HFF-Myc (cell line): ENCODE measurements around the gene ABHD16B.

Experiments used
- DNase-seq: peaks from one replicate; pipeline ENCODE4 v3.0.0-alpha.2; 2011; ENCODE audit warnings: low read depth; ENCODE audit errors: extremely low read depth
- H3K4me3 ChIP-seq: replicated peaks from 2 replicates; pipeline ENCODE4 v1.5.1; 2011; ENCODE audit warnings: low read depth, mild to moderate bottlenecking, control low read depth, low read length
- TF ChIP-seq, protein P1 (sequence below): IDR thresholded peaks from 2 replicates; pipeline ENCODE4 v1.5.1; 2012; ENCODE audit warnings: mild to moderate bottlenecking, low read depth, low read length, control low read depth; ENCODE audit errors: missing control alignments

Gene ABHD16B

DNA sequence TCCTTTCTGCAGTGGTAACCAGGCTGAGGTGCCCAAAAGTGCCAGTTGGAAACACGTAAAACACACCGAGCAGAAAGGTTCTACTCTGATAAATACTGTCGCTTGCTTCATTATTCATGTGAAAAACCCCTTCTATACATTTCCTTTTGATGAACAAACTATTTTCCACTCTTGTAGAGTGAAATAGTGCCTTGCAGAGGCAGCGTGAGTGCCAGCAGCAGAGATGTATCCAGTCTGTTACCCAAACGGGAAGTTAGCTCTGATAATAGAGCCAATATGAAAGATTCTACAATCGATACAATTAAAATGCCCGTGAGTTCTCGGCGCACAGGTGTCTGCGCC is 31.7 kb upstream of the ABHD16B start:
- H3K4me3 ChIP-seq = peak overlapping the region; percentile 40
- DNase-seq = no peak
- TF ChIP-seq, protein P1, sequence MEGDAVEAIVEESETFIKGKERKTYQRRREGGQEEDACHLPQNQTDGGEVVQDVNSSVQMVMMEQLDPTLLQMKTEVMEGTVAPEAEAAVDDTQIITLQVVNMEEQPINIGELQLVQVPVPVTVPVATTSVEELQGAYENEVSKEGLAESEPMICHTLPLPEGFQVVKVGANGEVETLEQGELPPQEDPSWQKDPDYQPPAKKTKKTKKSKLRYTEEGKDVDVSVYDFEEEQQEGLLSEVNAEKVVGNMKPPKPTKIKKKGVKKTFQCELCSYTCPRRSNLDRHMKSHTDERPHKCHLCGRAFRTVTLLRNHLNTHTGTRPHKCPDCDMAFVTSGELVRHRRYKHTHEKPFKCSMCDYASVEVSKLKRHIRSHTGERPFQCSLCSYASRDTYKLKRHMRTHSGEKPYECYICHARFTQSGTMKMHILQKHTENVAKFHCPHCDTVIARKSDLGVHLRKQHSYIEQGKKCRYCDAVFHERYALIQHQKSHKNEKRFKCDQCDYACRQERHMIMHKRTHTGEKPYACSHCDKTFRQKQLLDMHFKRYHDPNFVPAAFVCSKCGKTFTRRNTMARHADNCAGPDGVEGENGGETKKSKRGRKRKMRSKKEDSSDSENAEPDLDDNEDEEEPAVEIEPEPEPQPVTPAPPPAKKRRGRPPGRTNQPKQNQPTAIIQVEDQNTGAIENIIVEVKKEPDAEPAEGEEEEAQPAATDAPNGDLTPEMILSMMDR = no peak

DNA sequence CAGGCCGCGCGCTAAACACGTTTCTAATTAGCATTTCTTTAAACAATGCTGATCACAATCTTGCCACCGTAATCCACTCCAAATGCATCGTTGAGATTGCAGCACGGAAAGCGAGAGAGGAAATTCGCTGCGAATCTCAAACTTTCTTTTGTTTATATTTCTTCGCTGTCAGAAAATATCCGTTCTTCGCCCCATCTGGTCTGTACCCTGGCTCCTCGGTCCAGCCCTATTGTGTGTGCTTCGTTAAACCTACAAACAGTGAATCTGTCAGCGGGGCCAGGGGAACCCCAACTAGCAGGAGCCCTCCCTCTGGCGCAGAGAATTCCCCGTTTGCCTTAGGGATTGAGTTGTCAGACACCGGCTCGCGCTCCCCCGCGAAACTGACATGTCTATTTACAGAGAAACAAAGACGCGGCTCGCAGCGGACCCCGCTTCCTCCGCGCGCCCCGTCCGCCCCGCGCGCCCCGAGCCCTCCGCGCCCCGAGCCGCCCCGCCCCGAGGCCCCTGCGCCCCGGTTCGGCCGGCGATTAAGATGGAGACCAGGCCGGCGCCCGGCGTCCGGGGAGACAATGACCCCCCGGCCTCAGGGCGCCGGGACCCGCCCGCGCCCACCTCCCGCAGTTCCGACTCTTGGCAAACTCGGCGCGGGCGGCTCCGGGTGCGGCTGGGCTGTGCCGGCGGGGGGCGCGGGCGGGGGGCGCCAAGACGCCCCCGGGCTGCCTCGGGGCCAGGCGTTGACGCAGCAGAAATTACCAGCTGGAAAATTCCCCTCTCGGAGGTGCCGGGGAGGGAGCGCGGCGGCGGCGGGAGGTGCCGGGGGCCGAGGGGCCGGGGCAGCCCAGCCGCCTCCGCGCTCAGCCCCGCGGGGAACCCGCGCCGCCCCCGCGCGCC is 31.1 kb upstream of the ABHD16B start:
- DNase-seq = no peak
- TF ChIP-seq, protein P1 = no peak
- H3K4me3 ChIP-seq = peak overlapping the region; percentile 40

DNA sequence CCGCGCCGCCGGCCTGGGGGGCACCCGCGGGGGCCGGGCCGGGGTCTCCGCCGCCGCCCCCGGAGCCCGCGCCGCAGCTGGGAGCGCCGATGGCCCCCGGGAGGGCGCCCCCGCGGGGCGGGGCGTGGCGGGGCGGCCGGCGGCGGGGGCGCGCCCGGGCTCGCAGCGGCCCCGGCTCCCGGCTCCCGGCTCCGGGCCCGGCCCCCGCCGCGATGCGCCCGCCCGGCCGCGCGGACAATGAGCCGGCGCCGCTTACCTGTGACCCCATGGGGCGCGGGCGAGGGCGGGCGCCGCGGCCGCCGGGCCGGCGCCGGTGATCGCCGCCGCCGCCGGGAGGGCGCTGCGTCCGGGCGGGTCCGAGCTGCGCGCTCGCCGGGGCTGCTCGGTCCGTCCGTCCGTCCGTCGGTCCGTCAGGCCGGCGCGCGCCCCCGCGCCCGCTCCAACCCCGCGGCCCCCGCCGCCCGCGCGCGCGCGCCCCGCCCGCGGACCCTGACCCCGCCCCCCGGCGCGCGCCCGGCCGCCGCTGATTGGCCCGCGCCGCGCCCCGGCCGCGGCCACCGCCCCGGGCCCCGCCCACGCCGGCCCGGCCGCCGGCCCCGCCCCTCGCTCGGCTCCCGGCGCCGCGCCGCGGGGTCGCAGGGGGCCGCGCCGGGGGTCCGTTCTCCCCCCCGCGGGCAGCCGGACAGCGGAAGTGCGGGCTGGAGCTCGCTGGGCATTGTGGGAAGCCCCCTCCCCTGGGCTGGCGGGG is 30.3 kb upstream of the ABHD16B start, which contains the start of gene ZBTB46:
TSS of gene ZBTB46 (minus strand) at position 424 of the 748 bp plus-strand sequence. CDS start 40,507 bp downstream, outside the sequence.
- no peak for DNase-seq
- H3K4me3 ChIP-seq = peak within 1 kb of the TSS; percentile 40
- TF ChIP-seq, protein P1 = no peak

DNA sequence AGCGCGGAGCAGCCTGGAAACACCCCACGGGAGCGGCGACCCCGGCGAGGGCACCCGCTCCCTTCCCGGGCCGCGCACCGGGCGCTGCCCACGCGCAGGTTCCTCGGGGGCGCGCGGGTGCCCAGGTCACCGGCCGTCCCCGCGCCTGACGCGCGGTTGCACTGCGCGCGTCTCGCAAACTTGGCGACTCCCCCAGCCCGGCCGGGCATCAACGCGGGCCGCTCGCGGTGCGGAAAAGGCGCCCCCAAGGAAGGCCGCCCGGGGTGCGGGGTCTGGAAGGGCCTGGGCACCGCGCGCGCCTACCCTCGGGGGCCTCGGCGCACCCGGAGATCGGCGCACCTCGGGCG is 29.7 kb upstream of the ABHD16B start:
- TF ChIP-seq, protein P1 = no peak
- H3K4me3 ChIP-seq = no peak overlapping the region; the same call in 1 of the 2 replicates
- no peak for DNase-seq

DNA sequence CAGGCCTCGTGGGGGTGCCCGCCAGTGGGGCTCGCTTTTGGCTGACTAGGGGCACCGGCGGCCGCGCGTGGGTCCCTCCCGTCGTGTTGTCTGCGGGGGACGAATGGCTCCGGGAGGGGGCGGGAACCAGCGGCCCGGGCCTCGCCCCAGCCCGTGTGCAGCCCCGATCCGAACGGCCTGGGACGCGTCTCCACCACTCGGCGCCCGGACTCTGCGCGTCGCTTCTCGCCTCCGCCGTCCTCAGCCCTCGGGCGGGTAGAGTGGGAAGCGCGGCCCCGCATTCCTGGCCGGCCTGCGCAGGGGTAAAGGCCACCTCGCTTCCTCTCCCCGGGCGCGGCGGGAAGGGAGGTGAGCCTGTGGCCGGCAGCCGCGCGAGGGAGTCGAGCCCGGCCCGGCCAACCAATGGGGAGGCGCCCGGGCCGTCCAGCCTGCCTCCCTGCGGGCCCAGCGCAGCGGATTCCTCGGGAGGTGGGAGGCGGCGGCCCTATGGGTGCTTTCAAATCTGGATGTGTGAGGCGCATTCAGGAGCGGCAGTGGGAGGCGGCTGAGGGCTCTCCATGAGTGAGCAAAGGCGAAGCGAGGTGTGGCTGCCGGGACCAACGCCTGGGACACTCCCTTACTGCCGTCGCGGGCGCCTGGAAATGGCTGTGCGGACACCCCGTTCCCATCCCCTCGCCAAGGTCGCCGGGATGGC is 29.2 kb upstream of the ABHD16B start:
- H3K4me3 ChIP-seq = no peak overlapping the region; the same call in 1 of the 2 replicates
- TF ChIP-seq, protein P1 = no peak
- no peak for DNase-seq

DNA sequence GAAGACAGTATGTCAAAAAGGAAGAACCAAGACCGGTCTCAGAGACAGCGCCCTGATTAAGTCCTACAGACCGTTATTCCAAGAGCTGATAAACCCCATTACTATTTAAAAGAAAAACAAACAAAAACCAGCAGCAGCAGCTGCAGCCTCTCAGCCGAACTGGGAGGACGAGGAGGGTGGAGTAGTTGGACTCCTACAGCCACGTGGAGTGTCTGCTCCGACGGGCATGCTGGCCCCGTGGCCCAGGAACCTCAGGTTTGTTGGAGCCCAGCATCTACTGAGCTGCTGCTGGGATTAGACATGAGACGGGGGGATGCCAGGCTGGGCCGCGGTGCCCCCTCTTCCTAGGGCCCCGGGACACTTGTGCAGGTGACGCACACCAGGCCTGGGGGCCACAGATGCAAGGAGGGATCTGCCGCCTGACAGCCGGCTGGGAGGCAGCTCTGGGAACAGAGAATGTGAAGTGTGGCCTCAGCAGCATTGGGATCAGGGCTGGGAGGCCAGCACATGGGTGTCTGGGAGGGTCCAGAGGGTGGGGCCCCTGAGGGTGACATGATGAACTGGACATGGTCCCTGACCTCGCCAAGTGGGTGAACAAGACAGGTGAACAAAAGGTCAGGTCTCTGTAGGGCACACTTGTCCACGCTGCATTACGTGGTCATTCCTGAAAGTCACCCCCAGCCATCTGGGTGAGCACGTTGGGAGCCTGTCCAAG is 27.4 kb upstream of the ABHD16B start:
- TF ChIP-seq, protein P1 = no peak
- DNase-seq = no peak
- H3K4me3 ChIP-seq = no peak overlapping the region
